DND-41 (cell line): Measurements from ENCODE around the gene NECTIN1.

Experiments used
- ATAC-seq: fragments of 200-7000 bp; cut with Tn5 transposase; 3 replicates; pipeline ENCODE4 v1.9.1; 2021; ENCODE audit warnings: low read depth; ENCODE audit not compliant: insufficient read depth
- DNase-seq: peaks from one replicate; pipeline ENCODE4 v3.0.0-alpha.2; 2020
- H2AFZ ChIP-seq: 2 replicates; pipeline ENCODE4 v1.6.0; 2012; ENCODE audit warnings: low read depth, low read length
- H3K27ac ChIP-seq: 2 replicates; pipeline ENCODE4 v1.5.1; 2012; ENCODE audit warnings: low read length, inconsistent platforms
- H3K27me3 ChIP-seq: fragments of 200-600 bp; sonication (generic); 2 replicates; pipeline ENCODE4 v1.6.0; 2012; ENCODE audit warnings: low read length, mild to moderate bottlenecking, inconsistent platforms; ENCODE audit not compliant: insufficient read depth, poor library complexity
- H3K36me3 ChIP-seq: 2 replicates; pipeline ENCODE4 v1.5.1; 2012; ENCODE audit warnings: low read length, inconsistent platforms; ENCODE audit not compliant: insufficient read depth
- H3K4me1 ChIP-seq: 2 replicates; pipeline ENCODE4 v1.5.1; 2012; ENCODE audit warnings: mild to moderate bottlenecking, low read length; ENCODE audit not compliant: insufficient read depth
- H3K4me2 ChIP-seq: 2 replicates; pipeline ENCODE4 v1.6.0; 2012; ENCODE audit warnings: mild to moderate bottlenecking, moderate library complexity, low read length, inconsistent platforms; ENCODE audit not compliant: insufficient read depth
- H3K4me3 ChIP-seq, 2 experiments: fragments of 200-600 bp in 1 of 2; shearing (Covaris generic) in 1 of 2; 2 replicates each; pipeline ENCODE4 v1.5.1; 2012 to 2016; ENCODE audit warnings: inconsistent platforms in 2 of 2, low read length in 2 of 2, mild to moderate bottlenecking in 2 of 2, low read depth in 1 of 2, moderate library complexity in 1 of 2
- H3K79me2 ChIP-seq: 2 replicates; pipeline ENCODE4 v1.6.0; 2012; ENCODE audit warnings: low read length, inconsistent platforms; ENCODE audit not compliant: insufficient read depth
- H3K9ac ChIP-seq: 2 replicates; pipeline ENCODE4 v1.6.0; 2012; ENCODE audit warnings: low read depth, mild to moderate bottlenecking, inconsistent platforms, low read length, moderate library complexity
- H3K9me3 ChIP-seq: 2 replicates; pipeline ENCODE4 v1.5.1; 2012; ENCODE audit warnings: low read length, moderate library complexity, mild to moderate bottlenecking, inconsistent platforms; ENCODE audit not compliant: insufficient read depth, severe bottlenecking
- H4K20me1 ChIP-seq: 2 replicates; pipeline ENCODE4 v1.6.0; 2012; ENCODE audit warnings: low read length; ENCODE audit not compliant: insufficient read depth
- CTCF ChIP-seq: IDR thresholded peaks from 2 replicates; pipeline ENCODE4 v1.5.1; 2012; ENCODE audit warnings: borderline replicate concordance, low read length, moderate library complexity, mild to moderate bottlenecking; ENCODE audit not compliant: poor library complexity, severe bottlenecking; ENCODE audit errors: extremely low read depth
- EZH2 ChIP-seq: IDR thresholded peaks from 3 replicates; pipeline ENCODE4 v1.6.1; 2012; ENCODE audit warnings: borderline replicate concordance, low read depth, mild to moderate bottlenecking, moderate library complexity, low read length, inconsistent platforms; ENCODE audit not compliant: severe bottlenecking

The NECTIN1 gene

DNA sequence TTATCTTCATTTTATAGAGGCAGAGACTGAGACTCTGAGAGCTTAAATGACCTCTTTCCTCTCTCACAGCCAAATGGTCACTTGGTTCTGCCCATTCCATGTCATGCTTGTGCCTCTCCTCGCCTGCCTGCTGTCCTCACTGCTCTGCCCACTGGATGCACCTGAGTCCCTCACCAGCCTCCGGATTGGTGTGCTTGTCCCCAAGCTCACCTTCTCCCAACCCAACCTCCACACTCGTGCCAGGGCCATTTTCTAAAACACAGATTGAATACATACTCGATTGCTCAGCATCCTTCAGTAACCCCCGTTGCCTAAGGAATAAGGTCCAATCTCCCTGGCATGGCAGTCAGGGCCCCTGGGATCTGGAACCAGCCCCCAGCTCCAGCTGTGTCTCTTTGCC lies 28.4 kb upstream of the NECTIN1 start:
- peaks cover 27% of the 10 kb centered on the region for H3K27me3 ChIP-seq
- no peak overlapping the region for H3K27ac ChIP-seq
- H4K20me1 ChIP-seq: peaks cover 8% of the 10 kb centered on the region; the same call in 1 of the 2 replicates
- H3K4me3 ChIP-seq: no peak overlapping the region
- H3K4me2 ChIP-seq: no peak overlapping the region
- H3K79me2 ChIP-seq: no peaks in the 10 kb centered on the region
- H3K9ac ChIP-seq: no peak overlapping the region
- no peak for TF ChIP-seq EZH2
- no peak for TF ChIP-seq CTCF
- no peak overlapping the region for H2AFZ ChIP-seq
- H3K36me3 ChIP-seq: no peaks in the 10 kb centered on the region
- ATAC-seq (no peak), DNase-seq (no peak)
- no peaks in the 10 kb centered on the region for H3K9me3 ChIP-seq
- no peaks in the 10 kb centered on the region for H3K4me1 ChIP-seq

DNA sequence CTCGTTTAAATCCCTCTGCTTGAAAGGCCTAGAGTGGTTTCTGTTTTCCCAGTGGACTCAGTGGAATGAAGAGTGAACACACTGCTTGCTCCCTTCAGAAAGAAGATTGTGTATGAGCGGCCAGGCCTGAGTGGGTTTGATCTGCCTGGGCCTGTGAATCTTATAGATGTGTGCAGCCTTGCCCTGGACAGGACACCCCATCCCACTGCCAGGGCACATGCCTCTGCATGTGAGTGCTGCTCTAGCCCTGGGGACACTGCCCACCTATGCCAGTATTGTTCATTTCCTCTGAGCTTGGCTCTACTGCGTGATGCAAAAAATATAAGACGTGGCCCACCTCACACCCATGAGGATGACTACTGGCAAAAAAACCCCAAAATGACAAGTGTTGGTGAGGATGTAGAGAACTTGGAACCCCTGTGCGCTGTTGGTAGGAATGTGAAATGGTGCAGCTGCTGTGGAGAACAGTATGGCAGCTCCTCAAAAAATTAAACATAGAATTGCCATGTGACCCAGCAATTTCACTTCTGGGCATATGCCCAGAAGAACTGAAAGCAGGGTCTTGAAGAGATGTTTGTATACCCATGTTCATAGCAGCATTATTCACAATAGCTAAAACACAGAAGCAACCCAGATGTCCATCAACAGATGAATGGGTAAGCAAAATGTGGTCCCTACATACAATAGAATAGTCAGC lies 27.3 kb upstream of the NECTIN1 start:
- Histone ChIP-seq H2AFZ (no peak overlapping the region), H3K4me3 (no peak overlapping the region), H3K4me2 (no peak overlapping the region), H4K20me1 (0 out of 2 replicates have a peak, but pooled peaks cover 5% of the 10 kb centered on the region), H3K79me2 (no peaks in the 10 kb centered on the region), H3K4me1 (no peaks in the 10 kb centered on the region), H3K36me3 (no peaks in the 10 kb centered on the region), H3K9me3 (no peaks in the 10 kb centered on the region), H3K9ac (no peak overlapping the region), H3K27me3 (peaks cover 27% of the 10 kb centered on the region), H3K27ac (no peak overlapping the region)
- DNase-seq (no peak), ATAC-seq (no peak)
- TF ChIP-seq CTCF (no peak), EZH2 (no peak)

DNA sequence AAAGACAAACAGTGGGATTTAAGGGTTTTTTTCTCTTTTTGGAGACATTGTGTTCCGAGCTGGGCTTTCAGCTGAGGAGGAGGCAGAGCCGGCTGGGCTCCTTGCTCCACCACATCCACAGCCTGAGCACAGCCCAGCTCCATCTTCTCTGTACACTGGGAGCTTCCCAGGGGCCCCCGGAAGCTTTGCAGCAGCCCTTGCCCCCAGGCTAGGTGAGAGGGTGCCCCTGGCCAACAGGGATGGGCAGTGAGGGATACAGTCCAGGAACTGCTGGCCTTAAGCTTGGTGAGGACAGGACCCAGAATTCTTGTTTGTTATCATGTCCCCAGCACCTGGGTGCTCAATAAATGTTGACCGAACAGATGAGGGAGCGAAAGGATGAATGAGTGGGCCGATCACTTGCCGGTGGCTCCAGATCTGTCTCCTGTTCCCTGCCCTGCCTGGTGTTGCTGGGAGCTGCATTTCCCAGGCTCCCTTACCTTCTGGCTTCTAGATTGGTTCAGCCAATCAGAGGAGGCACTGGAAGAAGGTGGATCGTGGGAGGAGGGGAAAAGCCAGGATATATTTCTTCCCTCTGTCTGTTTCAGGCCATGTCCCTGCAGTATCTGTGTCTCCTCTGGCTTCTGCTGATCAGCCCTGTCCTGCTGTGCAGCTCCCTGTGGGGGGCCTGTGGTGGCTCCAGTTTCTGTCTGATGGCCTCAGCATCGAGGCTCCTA lies 26.5 kb upstream of the NECTIN1 start:
- Histone ChIP-seq H3K36me3 (no peaks in the 10 kb centered on the region), H3K4me1 (no peaks in the 10 kb centered on the region), H4K20me1 (0 out of 2 replicates have a peak, but pooled peaks cover 5% of the 10 kb centered on the region), H3K27me3 (peaks cover 25% of the 10 kb centered on the region), H3K79me2 (no peaks in the 10 kb centered on the region), H3K9ac (no peak overlapping the region), H2AFZ (no peak overlapping the region), H3K4me2 (no peak overlapping the region), H3K4me3 (no peak overlapping the region), H3K9me3 (no peaks in the 10 kb centered on the region), H3K27ac (no peak overlapping the region)
- DNase-seq (no peak), ATAC-seq (no peak)
- TF ChIP-seq EZH2: no peak
- no peak for TF ChIP-seq CTCF
